ENCODE measurements around the gene RUNX1.
A peak's percentile ranks its signal among the peaks of the same experiment; 100 is the strongest.

The RUNX1 gene

DNA sequence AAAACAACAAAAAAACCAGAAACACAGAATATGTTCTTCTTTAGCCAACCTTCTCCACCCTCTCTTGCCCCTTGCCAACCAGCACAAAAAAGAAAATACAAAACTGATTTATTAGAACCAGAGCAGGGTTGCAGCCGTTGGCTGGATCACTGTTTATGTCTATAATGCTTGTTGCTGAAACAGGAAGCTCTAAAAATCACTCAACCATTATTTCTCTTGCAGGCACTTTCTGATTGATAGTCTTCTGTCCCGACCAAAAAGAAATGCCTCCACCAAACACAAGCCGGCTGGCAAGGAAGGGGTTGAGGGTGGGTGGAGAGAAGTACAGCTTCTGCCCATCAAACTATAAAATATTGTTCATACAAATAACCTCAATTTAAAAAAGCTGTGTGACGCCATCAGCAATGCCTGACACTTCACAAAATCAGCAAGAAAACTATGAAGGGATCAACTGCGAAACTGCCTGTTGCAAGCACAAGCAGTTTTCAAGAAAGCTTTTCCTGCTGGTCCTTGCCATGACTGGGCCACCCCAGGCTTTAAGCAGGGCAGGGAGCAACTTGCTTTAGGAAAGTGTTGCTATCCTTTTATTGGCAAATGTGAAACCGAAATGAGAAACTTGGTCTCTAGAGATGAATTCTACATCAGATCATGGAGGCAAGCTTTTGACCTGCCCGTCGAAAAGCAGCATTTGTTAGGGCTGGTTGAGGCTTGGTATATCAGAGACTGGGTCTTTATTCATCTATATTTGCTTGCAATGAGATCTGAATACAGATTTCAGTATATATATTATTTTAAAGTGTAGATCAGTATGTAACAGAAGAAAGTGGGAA is 174.2 kb downstream of the RUNX1 start:
- TF ChIP-seq, protein P1, sequence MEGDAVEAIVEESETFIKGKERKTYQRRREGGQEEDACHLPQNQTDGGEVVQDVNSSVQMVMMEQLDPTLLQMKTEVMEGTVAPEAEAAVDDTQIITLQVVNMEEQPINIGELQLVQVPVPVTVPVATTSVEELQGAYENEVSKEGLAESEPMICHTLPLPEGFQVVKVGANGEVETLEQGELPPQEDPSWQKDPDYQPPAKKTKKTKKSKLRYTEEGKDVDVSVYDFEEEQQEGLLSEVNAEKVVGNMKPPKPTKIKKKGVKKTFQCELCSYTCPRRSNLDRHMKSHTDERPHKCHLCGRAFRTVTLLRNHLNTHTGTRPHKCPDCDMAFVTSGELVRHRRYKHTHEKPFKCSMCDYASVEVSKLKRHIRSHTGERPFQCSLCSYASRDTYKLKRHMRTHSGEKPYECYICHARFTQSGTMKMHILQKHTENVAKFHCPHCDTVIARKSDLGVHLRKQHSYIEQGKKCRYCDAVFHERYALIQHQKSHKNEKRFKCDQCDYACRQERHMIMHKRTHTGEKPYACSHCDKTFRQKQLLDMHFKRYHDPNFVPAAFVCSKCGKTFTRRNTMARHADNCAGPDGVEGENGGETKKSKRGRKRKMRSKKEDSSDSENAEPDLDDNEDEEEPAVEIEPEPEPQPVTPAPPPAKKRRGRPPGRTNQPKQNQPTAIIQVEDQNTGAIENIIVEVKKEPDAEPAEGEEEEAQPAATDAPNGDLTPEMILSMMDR (IDR thresholded peaks at IDR 0.05), result no peak
- Histone ChIP-seq H3K4me3 (no peak overlapping the region), H3K27ac (no peak overlapping the region)
- no peak for DNase-seq (ENCODE audit: low spot score)

DNA sequence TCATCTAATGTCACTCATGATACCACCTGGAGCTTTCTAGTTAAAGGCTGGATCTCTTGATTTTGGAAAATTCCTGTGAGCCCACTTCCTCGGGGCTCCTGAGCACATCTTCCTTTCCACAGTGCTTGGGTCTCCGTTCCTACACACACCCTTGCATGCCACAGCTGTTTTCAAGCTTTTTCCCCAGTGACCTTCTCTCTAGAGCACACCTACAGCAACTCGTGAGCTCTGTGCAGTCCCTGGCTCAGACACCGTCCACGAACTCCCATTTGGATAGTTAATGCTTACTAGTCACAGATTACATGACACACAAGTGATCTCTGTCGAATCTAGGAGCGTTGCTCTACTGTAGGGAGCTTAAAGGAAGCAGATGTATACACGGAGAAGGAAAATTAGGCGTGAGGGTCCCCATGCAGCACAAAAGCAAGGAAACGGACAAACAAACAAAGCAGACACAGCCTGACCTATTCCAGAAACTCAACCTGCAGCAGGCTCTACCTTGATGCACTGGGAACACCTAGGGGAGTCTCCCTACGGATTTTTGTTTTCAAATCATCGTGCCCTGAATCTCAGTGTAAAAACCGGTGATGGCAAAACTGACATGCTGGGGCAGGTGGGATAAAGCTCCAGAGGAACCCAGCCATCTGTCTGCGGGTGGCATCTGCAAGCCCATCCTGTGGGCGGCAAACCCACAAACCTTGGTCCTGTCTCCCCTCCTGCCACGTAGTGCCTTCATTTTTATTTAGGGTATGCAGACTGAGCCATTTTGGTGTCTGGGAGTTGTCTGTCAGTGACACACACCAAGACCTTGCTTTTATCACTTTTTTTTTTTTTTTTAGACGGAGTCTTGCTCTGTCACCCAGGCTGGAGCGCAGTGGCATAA is 177.8 kb downstream of the RUNX1 start:
- Histone ChIP-seq H3K4me3 (no peak overlapping the region), H3K27ac (no peak overlapping the region)
- TF ChIP-seq, protein P1 (IDR thresholded peaks at IDR 0.05), result no peak
- DNase-seq (ENCODE audit: low spot score), result no peak

DNA sequence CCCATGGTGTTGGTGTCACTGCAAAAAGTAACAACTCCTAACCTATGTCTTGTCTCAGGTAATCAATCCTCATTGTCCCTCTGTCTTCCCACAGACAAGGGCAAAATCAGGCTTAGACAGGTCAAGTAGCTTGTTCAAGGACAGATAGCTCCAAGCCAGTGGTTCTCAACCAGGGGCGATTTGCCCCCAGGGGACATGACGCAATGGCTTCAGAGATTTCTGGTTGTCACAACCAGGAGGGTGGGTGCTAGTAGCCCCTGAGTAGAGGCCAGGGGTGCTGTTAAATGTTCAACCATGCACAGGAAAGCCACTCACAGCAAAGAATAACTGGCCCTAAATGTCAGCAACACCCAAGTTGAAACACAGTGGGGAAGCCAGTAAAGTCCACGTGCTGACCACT is 178.9 kb downstream of the RUNX1 start:
- H3K4me3 ChIP-seq, result no peak overlapping the region
- H3K27ac ChIP-seq, result peak overlapping the region in 1 of 2 donors; percentile 51
- TF ChIP-seq, protein P1 (IDR thresholded peaks at IDR 0.05), result no peak
- DNase-seq (ENCODE audit: low spot score), result no peak

DNA sequence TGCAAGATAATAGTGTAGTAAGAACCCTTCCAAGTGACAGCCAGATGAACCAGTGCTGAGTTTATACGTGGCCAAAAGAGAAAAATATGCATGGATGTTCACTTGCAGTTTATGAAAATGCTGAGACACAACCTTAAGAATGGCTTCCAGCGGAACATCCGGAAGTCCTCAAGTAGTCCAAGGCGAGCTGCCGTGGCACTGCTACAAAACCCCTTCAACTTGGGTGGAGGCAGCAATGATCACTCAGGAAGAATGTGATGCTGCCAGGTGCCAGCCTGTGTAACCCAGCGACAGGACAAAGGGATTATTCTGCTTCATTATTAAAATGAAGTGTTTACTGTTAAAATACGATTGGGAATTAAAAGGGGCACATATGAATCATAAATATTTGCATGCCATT is 179.6 kb downstream of the RUNX1 start:
- no peak for DNase-seq (ENCODE audit: low spot score)
- Histone ChIP-seq H3K4me3 (no peak overlapping the region), H3K27ac (peak overlapping the region in 1 of 2 donors; percentile 51)
- TF ChIP-seq, protein P1 (IDR thresholded peaks at IDR 0.05), result no peak

DNA sequence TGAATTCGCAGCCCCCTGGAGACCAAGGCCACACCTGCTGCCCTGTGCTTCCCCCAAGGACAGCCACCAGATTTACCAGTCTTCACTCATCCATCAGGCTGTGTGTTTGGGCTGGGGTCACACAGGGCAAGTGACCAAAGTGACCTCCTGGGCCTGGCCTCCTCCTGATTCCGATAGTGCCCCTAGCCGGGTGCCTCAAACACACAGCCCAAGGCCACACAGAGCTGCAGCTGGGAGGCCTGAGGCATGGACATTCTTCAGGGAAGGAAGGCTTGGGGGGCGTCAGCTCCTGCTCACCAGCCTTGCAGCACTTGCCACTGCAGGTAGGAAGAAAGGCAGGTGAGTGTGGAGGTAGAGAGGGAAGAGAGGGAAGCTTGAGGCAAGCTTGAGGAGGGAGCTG is 181.3 kb downstream of the RUNX1 start:
- TF ChIP-seq, protein P1 (IDR thresholded peaks at IDR 0.05), result no peak
- Histone ChIP-seq H3K27ac (no peak overlapping the region), H3K4me3 (no peak overlapping the region)
- DNase-seq (ENCODE audit: low spot score), result no peak

DNA sequence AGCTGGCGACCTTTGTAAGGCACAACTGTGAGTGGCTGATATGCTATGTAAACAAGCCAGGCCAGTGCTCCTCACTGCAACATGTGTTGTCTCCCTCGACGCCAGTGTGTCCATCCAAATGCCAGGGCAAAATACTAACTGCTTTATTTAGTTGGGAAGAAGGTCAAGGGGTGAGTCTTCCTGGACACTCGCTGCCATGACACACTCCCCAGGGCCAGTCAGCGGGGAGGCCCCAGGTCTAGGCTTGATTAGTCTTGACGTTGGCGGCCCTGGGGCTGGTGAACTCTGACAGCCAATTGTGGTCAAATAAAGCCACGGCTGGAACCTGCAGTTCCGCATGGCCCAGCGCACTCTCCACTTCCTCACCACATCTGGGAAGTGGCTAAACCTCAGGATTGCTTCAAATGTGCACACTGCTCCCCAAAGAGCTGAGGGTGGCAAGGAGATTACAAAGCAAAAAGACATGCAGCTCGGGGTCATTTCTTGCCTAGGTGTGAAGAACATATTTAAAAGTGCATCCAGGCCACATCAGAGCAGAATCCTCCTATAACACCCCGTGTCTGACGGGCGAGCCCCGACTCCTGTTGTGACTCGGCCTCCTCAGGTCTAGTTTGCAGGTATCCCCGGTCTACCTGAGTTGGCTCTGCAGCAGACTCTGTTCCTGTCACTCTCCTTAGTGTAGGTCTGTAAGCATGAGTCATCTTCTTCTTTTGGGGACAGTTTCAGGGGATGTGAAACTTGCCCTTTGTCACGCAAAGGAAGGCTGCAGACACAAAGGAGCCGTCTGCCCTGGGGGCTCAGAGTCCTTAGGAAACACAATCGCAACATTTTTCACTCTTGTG is 183.5 kb downstream of the RUNX1 start:
- Histone ChIP-seq H3K4me3 (no peak overlapping the region), H3K27ac (peak overlapping the region in 1 of 2 donors; percentile 6)
- TF ChIP-seq, protein P1 (IDR thresholded peaks at IDR 0.05), result no peak
- DNase-seq (ENCODE audit: low spot score), result no peak
